ENCODE data around the gene ZNF773. TPM values are rescaled to one million over a fixed set of nuclear protein-coding genes. Genes with fewer than 3 reads are reported as not detected.
"Not testable (repeated sequence)": the region's sequence is repeated elsewhere in the genome, so short reads cannot be mapped to it uniquely, and the experiment has no call there.

ZNF773 gene
- polyA plus RNA-seq: 17.2 and 23.3 TPM in 2 replicates
- 39.7 and 52.9 TPM in 2 replicates for polyA minus RNA-seq

DNA sequence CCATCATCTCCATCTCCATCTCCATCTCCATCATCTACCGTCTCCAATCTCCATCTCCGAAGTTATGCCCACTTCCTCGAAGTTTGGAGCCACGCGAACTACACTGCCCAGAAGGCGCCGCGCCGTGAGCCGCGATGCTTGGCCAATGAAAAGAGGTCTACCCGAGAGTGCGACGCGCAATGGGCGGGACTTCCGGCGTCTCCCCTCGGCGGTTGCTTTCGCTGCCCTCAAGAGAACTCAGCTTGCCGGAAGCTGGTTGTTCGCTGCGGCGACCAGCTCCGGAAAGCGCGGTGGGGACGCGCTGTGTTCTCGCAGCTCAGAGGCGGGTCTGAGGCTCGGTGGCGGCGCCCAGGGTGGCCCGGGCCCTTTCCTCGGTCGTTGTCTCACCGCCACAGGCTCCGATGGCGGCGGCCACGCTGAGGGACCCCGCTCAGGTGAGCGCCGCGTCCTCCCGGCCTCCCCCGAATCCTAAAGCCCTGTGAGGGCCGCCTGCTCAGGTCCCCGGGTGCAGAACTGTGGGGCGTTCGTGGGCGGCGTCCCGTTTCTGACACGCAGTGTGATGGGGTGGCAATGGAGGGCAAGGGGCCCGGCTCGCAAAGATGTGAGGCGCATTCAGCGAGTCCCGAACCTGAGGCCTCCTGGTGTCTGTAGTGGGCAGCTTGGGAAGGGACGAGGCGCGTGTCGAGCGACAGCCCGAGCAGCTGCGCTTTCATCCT lies at the start of gene ZNF773:
ZNF773 (plus strand) TSS at position 259 of the 716 bp plus-strand sequence; CDS start at position 402, 143 bp downstream.
- peak within 1 kb of the TSS; percentile 75 for H3K4me3 ChIP-seq (ENCODE audit: low read length)
- H3F3A ChIP-seq (ENCODE audit: insufficient read depth, low read length, poor library complexity, severe bottlenecking); H3K9me3 ChIP-seq (ENCODE audit: low read length); H3K9me2 ChIP-seq (ENCODE audit: insufficient read depth, low read length); H4K20me1 ChIP-seq (ENCODE audit: insufficient read depth); H3K27me3 ChIP-seq (ENCODE audit: insufficient read depth, low read depth, low read length); H3K36me3 ChIP-seq (ENCODE audit: insufficient read depth, low read length): not testable (repeated sequence)
- H3K79me2 ChIP-seq (replicated peaks; ENCODE audit: insufficient read depth, low read length): peaks cover 18% of the 10 kb centered on the region
- H2AFZ ChIP-seq (ENCODE audit: low read depth, low read length): peak within 1 kb of the TSS; percentile 21
- H3K9ac ChIP-seq (ENCODE audit: low read length): peak within 1 kb of the TSS; percentile 80
- peak within 1 kb of the TSS; percentile 48 for H3K4me2 ChIP-seq (ENCODE audit: low read length)
- peak within 1 kb of the TSS; percentile 79 for H3K27ac ChIP-seq (ENCODE audit: low read length)
- peak; percentile 80 for TF ChIP-seq MXI1 (conservative IDR thresholded peaks at IDR 0.05; ENCODE audit: poor library complexity, severe bottlenecking)
- TF ChIP-seq POLR2AphosphoS5 (IDR thresholded peaks at IDR 0.05): peak; percentile 86
- TF ChIP-seq EP300 (conservative IDR thresholded peaks at IDR 0.05; ENCODE audit: poor library complexity, severe bottlenecking): peak; percentile 41
- peak; percentile 41 for TF ChIP-seq SMC3 (conservative IDR thresholded peaks at IDR 0.05; ENCODE audit: poor library complexity)
- peak; percentile 44 for TF ChIP-seq RAD21 (conservative IDR thresholded peaks at IDR 0.05)

GRCh38 chr19:57452307-57452706 lies 47.4 kb upstream of the ZNF773 start:
- H3K9me3 ChIP-seq (ENCODE audit: low read length): peaks cover 4% of the 10 kb centered on the region
- peaks cover 6% of the 10 kb centered on the region for H3K36me3 ChIP-seq (ENCODE audit: insufficient read depth, low read length)
- no peaks in the 10 kb centered on the region for H4K20me1 ChIP-seq (ENCODE audit: insufficient read depth)
- no peak overlapping the region for H3K9ac ChIP-seq (ENCODE audit: low read length)
- H3K4me3 ChIP-seq (ENCODE audit: low read length): no peak overlapping the region
- no peaks in the 10 kb centered on the region for H3K27me3 ChIP-seq (ENCODE audit: insufficient read depth, low read depth, low read length)
- H3K27ac ChIP-seq (ENCODE audit: low read length): no peak overlapping the region
- H3F3A ChIP-seq (ENCODE audit: insufficient read depth, low read length, poor library complexity, severe bottlenecking): no peaks in the 10 kb centered on the region
- H2AFZ ChIP-seq (ENCODE audit: low read depth, low read length): no peak overlapping the region
- H3K79me2 ChIP-seq (replicated peaks; ENCODE audit: insufficient read depth, low read length): no peaks in the 10 kb centered on the region
- H3K4me2 ChIP-seq (ENCODE audit: low read length): no peak overlapping the region
- no peak for TF ChIP-seq POLR2AphosphoS5 (IDR thresholded peaks at IDR 0.05)
- TF ChIP-seq TAF1 (IDR thresholded peaks at IDR 0.05; ENCODE audit: low read depth): no peak
- TF ChIP-seq, protein P1, sequence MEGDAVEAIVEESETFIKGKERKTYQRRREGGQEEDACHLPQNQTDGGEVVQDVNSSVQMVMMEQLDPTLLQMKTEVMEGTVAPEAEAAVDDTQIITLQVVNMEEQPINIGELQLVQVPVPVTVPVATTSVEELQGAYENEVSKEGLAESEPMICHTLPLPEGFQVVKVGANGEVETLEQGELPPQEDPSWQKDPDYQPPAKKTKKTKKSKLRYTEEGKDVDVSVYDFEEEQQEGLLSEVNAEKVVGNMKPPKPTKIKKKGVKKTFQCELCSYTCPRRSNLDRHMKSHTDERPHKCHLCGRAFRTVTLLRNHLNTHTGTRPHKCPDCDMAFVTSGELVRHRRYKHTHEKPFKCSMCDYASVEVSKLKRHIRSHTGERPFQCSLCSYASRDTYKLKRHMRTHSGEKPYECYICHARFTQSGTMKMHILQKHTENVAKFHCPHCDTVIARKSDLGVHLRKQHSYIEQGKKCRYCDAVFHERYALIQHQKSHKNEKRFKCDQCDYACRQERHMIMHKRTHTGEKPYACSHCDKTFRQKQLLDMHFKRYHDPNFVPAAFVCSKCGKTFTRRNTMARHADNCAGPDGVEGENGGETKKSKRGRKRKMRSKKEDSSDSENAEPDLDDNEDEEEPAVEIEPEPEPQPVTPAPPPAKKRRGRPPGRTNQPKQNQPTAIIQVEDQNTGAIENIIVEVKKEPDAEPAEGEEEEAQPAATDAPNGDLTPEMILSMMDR (IDR thresholded peaks at IDR 0.05; ENCODE audit: poor library complexity, severe bottlenecking): no peak
- no peak for TF ChIP-seq MXI1 (conservative IDR thresholded peaks at IDR 0.05; ENCODE audit: poor library complexity, severe bottlenecking)
- no peak for TF ChIP-seq EP300 (conservative IDR thresholded peaks at IDR 0.05; ENCODE audit: poor library complexity, severe bottlenecking)
- no peak for TF ChIP-seq SMC3 (conservative IDR thresholded peaks at IDR 0.05; ENCODE audit: poor library complexity)
- no peaks in the 10 kb centered on the region for H3K9me2 ChIP-seq (ENCODE audit: insufficient read depth, low read length)

- TF ChIP-seq SMC3 (conservative IDR thresholded peaks at IDR 0.05; ENCODE audit: poor library complexity) (no peak), EZH2 (IDR thresholded peaks at IDR 0.05; ENCODE audit: borderline replicate concordance, insufficient read depth, low read length, poor library complexity, severe bottlenecking) (no peak)
- TF ChIP-seq, protein P1 (IDR thresholded peaks at IDR 0.05; ENCODE audit: poor library complexity, severe bottlenecking): peak; percentile 12
- no peaks in the 10 kb centered on the region for H3F3A ChIP-seq (ENCODE audit: insufficient read depth, low read length, poor library complexity, severe bottlenecking)
Observed at GRCh38 chr19:57465680-57466381, 33.9 kb upstream of the ZNF773 start.

More at GRCh38 chr19:57465680-57466381, 33.9 kb upstream of the ZNF773 start:
- Histone ChIP-seq H3K27ac (ENCODE audit: low read length) (no peak overlapping the region), H3K4me2 (ENCODE audit: low read length) (no peak overlapping the region), H3K9me3 (ENCODE audit: low read length) (peaks cover 21% of the 10 kb centered on the region), H3K36me3 (ENCODE audit: insufficient read depth, low read length) (peaks cover 22% of the 10 kb centered on the region), H3K27me3 (ENCODE audit: insufficient read depth, low read depth, low read length) (no peaks in the 10 kb centered on the region), H3K4me3 (ENCODE audit: low read length) (no peak overlapping the region), H3K79me2 (replicated peaks; ENCODE audit: insufficient read depth, low read length) (peaks cover 15% of the 10 kb centered on the region), H4K20me1 (ENCODE audit: insufficient read depth) (no peaks in the 10 kb centered on the region), H2AFZ (ENCODE audit: low read depth, low read length) (no peak overlapping the region), H3K9me2 (ENCODE audit: insufficient read depth, low read length) (no peaks in the 10 kb centered on the region), H3K9ac (ENCODE audit: low read length) (no peak overlapping the region)

All from neural cell (in vitro differentiated cells).